ENCODE measurements around the gene CDC42. TPM values are rescaled to one million over a fixed set of nuclear protein-coding genes. Genes with fewer than 3 reads are reported as not detected.

The CDC42 gene
- total and polyA plus RNA-seq, 2 of the 13 experiments (the other 11 are each of a cell fraction or from before 2014, with no cell fraction given) = 138 to 237 TPM

- no peak for FAIRE-seq
- no peaks in the 10 kb centered on the region for H3K9me3 ChIP-seq (ENCODE audit: low read length)
- no peaks in the 10 kb centered on the region for H3K27me3 ChIP-seq (ENCODE audit: control insufficient read depth in 1 of 2, insufficient read depth in 2 of 2, low read length in 2 of 2)
- no peak overlapping the region for H3K4me3 ChIP-seq (replicated peaks in 1 of 3; ENCODE audit: insufficient read depth in 1 of 3, low read depth in 2 of 3, low read length in 3 of 3)
- peaks cover 15% of the 10 kb centered on the region; the same call in 1 of the 2 replicates for H3K4me1 ChIP-seq (ENCODE audit: insufficient read depth, low read length)
- no peak overlapping the region for H2AFZ ChIP-seq (ENCODE audit: low read length)
- H3K79me2 ChIP-seq (ENCODE audit: insufficient read depth, low read length) = no peaks in the 10 kb centered on the region
- BruUV-seq (replicated peaks) = no TSS peak
- peaks cover 0 to 19% of the 10 kb centered on the region in 2 experiments; a peak in 4 of 5 replicates for H3K36me3 ChIP-seq (replicated peaks in 1 of 2; ENCODE audit: control insufficient read depth in 1 of 2, insufficient read depth in 2 of 2, low read length in 2 of 2)
- no peak for TF ChIP-seq HMGXB3 (CRISPR knock-in tag; IDR thresholded peaks at IDR 0.05; ENCODE audit: borderline replicate concordance)
- TF ChIP-seq ZBTB37 (CRISPR knock-in tag; IDR thresholded peaks at IDR 0.05) = no peak
- TF ChIP-seq, protein P1, sequence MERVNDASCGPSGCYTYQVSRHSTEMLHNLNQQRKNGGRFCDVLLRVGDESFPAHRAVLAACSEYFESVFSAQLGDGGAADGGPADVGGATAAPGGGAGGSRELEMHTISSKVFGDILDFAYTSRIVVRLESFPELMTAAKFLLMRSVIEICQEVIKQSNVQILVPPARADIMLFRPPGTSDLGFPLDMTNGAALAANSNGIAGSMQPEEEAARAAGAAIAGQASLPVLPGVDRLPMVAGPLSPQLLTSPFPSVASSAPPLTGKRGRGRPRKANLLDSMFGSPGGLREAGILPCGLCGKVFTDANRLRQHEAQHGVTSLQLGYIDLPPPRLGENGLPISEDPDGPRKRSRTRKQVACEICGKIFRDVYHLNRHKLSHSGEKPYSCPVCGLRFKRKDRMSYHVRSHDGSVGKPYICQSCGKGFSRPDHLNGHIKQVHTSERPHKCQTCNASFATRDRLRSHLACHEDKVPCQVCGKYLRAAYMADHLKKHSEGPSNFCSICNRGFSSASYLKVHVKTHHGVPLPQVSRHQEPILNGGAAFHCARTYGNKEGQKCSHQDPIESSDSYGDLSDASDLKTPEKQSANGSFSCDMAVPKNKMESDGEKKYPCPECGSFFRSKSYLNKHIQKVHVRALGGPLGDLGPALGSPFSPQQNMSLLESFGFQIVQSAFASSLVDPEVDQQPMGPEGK (CRISPR knock-in tag; IDR thresholded peaks at IDR 0.05) = no peak
- ChIA-PET CTCF (ENCODE audit: low intra/inter-chr PET ratio, low total read pairs) (interaction anchor here (2.8 kb wide), 1 partner anchor 309 kb away, joined by 17 read pairs; no protein-coding TSS in a partner anchor), POLR2A (no interaction called here)
- H3K9ac ChIP-seq (ENCODE audit: insufficient read depth, low read depth, low read length) = no peak overlapping the region
- in situ Hi-C loops (cut with HindIII; ENCODE audit: extremely low pct_ligation_motif_present, low pct_unique_long_range_greater_than_20kb) (no loop called here), intact Hi-C loops (cut with micrococcal nuclease; ENCODE audit: unreplicated experiment) (no loop called here)
- 95% methylated on average over 5 of the region's 5 CpGs for WGBS (ENCODE audit: low lambda C conversion rate)
- H3K27ac ChIP-seq (ENCODE audit: extremely low read length, insufficient read depth, low read length) = no peak overlapping the region
- peaks cover 26% of the 10 kb centered on the region for H4K20me1 ChIP-seq (ENCODE audit: insufficient read depth, low read length)
- H3K4me2 ChIP-seq (ENCODE audit: low read depth, low read length) = no peak overlapping the region
- no peak for ATAC-seq
- DNase-seq (ENCODE audit: low spot score) = no peak
These were observed 54.6 kb downstream of the CDC42 start for GRCh38 chr1:22107126-22107525.

All from HepG2 (cell line).